BE2C (cell line): Measurements from ENCODE around the gene LRRC8A.
"Not testable (repeated sequence)": the region's sequence is repeated elsewhere in the genome, so short reads cannot be mapped to it uniquely, and the experiment has no call there.

ENCODE experiments used
- DNase-seq: peaks from one replicate; pipeline ENCODE4 v3.0.0-alpha.2; 2020
- H3K27me3 ChIP-seq: fragments of 250-450 bp; sonication (Bioruptor Pico); 2 replicates; pipeline ENCODE4 v1.5.1; 2020; ENCODE audit warnings: mild to moderate bottlenecking
- H3K36me3 ChIP-seq: fragments of 250-450 bp; sonication (Bioruptor Pico); 2 replicates; pipeline ENCODE4 v1.5.1; 2020; ENCODE audit warnings: mild to moderate bottlenecking
- H3K4me1 ChIP-seq: fragments of 250-450 bp; sonication (Bioruptor Pico); 2 replicates; pipeline ENCODE4 v1.5.1; 2020
- H3K4me3 ChIP-seq: 2 replicates; pipeline ENCODE4 v1.5.1; 2011; ENCODE audit warnings: low read depth, low read length
- H3K9me3 ChIP-seq: fragments of 250-450 bp; sonication (Bioruptor Pico); 2 replicates; pipeline ENCODE4 v1.5.1; 2020
- TF ChIP-seq, protein P1 (sequence below): IDR thresholded peaks from 2 replicates; pipeline ENCODE4 v1.5.1; 2012; ENCODE audit warnings: mild to moderate bottlenecking, low read depth, low read length

The LRRC8A gene

DNA sequence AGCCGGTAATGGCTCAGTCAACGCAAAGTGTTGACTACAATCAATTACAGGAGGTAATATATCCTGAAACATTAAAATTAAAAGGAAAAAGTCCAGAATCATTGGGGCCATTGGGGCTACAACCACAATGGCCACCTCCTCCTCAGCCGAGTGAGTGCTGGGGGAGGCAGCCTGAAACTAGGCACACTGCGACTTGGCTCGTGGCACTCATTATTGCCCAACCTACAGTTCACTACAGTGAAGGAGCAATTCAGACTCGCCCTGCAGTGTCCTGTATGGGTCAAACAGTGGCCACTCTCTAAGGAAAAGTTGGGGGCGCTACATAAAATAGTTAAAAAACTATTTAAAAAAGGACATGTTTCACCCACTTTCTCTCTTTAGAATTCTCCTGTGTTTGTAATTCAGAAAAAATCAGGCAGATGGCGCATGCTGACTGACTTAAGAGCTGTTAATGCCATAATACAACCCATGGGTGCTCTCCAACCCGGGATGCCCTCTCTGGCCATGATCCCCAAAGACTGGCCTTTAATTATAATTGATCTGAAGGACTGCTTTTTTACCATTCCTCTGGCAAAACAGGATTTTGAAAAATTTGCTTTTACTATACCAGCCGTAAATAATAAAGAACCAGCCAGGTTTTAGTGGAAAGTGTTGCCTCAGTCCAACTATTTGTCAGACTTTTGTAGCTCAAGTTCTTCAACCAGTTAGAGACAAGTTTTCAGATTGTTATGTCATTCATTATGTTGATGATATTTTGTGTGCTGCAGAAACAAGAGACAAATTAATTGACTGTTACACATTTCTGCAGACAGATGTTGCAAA is 29.9 kb upstream of the LRRC8A start:
- H3K27me3 ChIP-seq, H3K36me3 ChIP-seq, H3K9me3 ChIP-seq: not testable (repeated sequence)
- peak overlapping the region; percentile 10; the same call in 1 of the 2 replicates for H3K4me3 ChIP-seq
- TF ChIP-seq, protein P1, sequence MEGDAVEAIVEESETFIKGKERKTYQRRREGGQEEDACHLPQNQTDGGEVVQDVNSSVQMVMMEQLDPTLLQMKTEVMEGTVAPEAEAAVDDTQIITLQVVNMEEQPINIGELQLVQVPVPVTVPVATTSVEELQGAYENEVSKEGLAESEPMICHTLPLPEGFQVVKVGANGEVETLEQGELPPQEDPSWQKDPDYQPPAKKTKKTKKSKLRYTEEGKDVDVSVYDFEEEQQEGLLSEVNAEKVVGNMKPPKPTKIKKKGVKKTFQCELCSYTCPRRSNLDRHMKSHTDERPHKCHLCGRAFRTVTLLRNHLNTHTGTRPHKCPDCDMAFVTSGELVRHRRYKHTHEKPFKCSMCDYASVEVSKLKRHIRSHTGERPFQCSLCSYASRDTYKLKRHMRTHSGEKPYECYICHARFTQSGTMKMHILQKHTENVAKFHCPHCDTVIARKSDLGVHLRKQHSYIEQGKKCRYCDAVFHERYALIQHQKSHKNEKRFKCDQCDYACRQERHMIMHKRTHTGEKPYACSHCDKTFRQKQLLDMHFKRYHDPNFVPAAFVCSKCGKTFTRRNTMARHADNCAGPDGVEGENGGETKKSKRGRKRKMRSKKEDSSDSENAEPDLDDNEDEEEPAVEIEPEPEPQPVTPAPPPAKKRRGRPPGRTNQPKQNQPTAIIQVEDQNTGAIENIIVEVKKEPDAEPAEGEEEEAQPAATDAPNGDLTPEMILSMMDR = peak; percentile 64
- DNase-seq = peak; percentile 60
- peaks cover 20% of the 10 kb centered on the region for H3K4me1 ChIP-seq

DNA sequence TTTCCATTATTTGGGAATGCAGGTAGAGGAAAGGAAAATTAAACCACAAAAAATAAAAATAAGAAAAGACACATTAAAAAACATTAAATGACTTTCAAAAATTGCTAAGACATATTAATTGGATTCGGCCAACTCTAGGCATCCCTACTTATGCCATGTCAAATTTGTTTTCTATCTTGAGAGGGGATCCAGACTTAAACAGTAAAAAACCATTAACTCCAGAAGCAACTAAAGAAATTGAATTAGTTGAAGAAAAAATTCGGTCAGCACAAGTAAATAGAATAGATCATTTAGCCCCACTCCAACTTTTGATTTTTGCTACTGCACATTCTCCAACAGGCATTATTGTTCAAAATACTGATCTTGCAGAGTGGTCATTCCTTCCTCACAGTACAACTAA is 29.3 kb upstream of the LRRC8A start:
- Histone ChIP-seq H3K4me1 (peaks cover 20% of the 10 kb centered on the region), H3K4me3 (peak overlapping the region; percentile 10; the same call in 1 of the 2 replicates)
- H3K9me3 ChIP-seq, DNase-seq, H3K27me3 ChIP-seq, H3K36me3 ChIP-seq: not testable (repeated sequence)

DNA sequence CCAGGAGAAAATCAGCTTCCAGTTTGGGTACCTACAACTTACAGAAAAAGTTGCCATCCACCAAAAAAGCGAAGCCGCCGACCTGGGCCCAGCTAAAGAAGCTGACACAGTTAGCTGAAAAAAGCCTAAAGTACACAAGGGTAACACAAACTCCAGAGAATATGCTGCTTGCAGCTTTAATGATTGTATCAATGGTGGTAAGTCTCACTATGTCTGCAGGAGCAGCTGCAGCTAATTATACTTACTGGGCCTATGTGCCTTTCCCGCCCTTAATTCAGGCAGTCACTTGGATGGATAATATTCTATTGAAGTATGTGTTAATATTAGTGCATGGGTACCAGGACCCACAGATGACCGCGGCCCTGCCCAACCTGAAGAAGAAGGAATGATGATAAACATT is 27.5 kb upstream of the LRRC8A start:
- H3K36me3 ChIP-seq, H3K27me3 ChIP-seq, DNase-seq, H3K9me3 ChIP-seq, H3K4me3 ChIP-seq: not testable (repeated sequence)
- H3K4me1 ChIP-seq = peaks cover 20% of the 10 kb centered on the region

DNA sequence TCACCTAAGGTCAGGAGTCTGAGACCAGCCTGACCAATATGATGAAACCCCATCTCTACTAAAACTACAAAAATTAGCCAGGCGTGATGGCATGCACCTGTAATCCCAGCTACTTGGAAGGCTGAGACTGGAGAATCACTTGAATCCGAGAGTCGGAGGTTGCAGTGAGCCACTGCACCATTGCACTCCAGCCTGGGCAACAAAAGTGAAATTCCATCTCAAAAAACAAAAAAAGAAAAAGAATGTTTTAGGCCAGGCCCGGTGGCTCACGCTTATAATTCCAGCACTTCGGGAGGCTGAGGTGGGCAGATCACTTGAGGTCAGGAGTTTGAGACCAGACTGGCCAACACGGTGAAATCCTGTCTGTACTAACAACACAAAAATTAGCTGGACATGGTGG is 23.5 kb upstream of the LRRC8A start:
- H3K27me3 ChIP-seq, H3K36me3 ChIP-seq, H3K9me3 ChIP-seq, DNase-seq, H3K4me3 ChIP-seq: not testable (repeated sequence)
- peaks cover 19% of the 10 kb centered on the region for H3K4me1 ChIP-seq

DNA sequence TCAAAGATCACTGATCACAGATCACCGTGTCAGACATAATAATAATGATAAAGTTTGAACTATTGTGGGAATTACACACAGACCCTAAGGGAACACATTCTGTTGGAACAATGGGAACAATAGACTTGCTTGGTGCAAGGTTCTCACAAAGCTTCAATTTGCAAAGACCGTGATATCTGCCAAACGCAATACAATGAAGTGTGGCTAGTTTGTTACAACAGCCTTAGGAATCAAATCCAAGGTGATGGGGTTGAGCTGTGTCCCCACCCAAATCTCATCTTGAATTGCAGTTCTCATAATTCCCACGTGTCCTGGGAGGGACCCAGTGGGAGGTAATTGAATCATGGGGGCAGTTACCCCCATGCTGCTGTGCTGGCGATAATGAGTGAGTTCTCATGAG is 21.0 kb upstream of the LRRC8A start:
- no peak for DNase-seq
- Histone ChIP-seq H3K4me1 (no peaks in the 10 kb centered on the region), H3K27me3 (no peaks in the 10 kb centered on the region), H3K4me3 (no peak overlapping the region), H3K36me3 (peaks cover 3% of the 10 kb centered on the region), H3K9me3 (no peaks in the 10 kb centered on the region)
- TF ChIP-seq, protein P1 = no peak

DNA sequence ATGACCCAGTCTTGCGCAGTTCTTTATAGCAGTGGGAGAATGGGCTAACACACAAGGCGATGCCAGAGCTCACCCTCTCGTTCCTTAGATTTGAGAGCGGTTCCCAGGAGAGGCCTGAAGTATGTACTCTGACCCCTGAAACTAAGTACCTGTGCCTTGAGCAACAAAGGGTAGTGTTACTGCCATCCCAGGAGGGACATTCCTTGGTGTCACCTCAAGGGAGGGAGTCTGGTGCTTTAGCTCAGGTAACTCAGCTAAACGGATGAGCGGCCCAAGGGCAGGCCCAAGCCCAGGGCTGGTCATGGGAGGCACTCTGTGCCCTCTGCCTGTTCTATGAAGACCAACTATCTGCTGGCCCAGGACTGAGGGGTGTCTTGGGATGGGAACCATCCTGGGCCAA is 20.4 kb upstream of the LRRC8A start:
- TF ChIP-seq, protein P1 = no peak
- H3K36me3 ChIP-seq = peaks cover 3% of the 10 kb centered on the region
- H3K4me3 ChIP-seq = no peak overlapping the region
- H3K27me3 ChIP-seq = no peaks in the 10 kb centered on the region
- no peak for DNase-seq
- H3K4me1 ChIP-seq = no peaks in the 10 kb centered on the region
- no peaks in the 10 kb centered on the region for H3K9me3 ChIP-seq

DNA sequence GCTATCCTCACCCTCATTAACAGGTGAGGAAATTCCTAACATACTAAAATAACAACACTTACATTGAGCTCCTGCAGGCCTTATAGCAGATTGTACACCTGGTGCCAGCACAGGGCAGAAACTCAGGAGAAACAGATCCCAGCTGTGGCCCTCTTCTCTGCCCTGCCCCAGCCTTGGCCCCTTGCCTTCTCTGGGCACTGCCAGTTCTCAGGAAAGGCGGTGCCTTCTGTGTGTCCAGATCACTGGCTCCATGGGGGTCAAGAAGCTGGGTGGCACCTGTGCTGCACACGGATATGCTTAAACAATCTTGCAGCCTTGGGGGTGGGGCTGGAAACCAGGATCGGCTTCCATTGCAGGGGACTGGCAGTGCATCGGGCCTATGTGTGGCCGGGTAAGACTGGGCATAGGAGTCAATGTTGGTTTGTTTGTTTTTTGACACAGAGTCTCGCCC is 19.5 kb upstream of the LRRC8A start:
- H3K9me3 ChIP-seq = no peaks in the 10 kb centered on the region
- no peak for DNase-seq
- no peak overlapping the region for H3K4me3 ChIP-seq
- H3K36me3 ChIP-seq = peaks cover 3% of the 10 kb centered on the region
- TF ChIP-seq, protein P1 = no peak
- H3K4me1 ChIP-seq = no peaks in the 10 kb centered on the region
- H3K27me3 ChIP-seq = no peaks in the 10 kb centered on the region

DNA sequence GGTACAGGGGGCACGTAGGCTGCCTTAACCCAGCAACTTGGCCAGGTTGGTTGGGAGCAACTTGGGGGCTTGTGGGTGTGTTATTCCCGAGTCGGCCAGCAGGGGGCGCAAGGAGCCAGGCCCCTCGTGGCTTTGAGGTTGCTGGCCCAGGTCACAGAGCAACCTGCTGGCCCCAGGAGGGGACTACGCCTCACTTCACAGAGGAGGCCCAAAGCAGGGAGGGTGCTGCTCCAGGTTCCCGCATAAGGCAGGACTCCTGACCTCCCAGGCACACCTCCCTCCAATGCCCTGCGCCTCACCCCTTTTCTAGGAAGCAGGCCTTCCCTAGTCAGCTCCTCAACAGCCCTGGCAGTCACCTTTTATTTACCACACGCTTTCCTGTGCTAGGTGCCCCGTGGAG is 18.3 kb upstream of the LRRC8A start:
- H3K4me3 ChIP-seq = no peak overlapping the region
- no peaks in the 10 kb centered on the region for H3K4me1 ChIP-seq
- DNase-seq = peak; percentile 83

More for the DNA sequence above, 18.3 kb upstream of the LRRC8A start:
- no peaks in the 10 kb centered on the region for H3K27me3 ChIP-seq
- no peaks in the 10 kb centered on the region for H3K9me3 ChIP-seq
- H3K36me3 ChIP-seq = peaks cover 3% of the 10 kb centered on the region
- TF ChIP-seq, protein P1 = peak; percentile 89
